HepG2 (cell line): ENCODE results near the gene AUNIP. TPM values are rescaled to one million over a fixed set of nuclear protein-coding genes. Genes with fewer than 3 reads are reported as not detected.

Experiments used
- GLI4 ChIP-seq: sonication (generic); formaldehyde crosslinking; IDR thresholded peaks from 2 replicates; pipeline ENCODE4 v1.5.1; 2020; ENCODE audit warnings: missing genetic modification reagents, mild to moderate bottlenecking, moderate library complexity, borderline replicate concordance
- KDM2A ChIP-seq: sonication (generic); formaldehyde crosslinking; IDR thresholded peaks from 2 replicates; pipeline ENCODE4 v1.4.0; 2020; ENCODE audit warnings: low read depth, missing genetic modification reagents, borderline replicate concordance
- LBX2 ChIP-seq: sonication (generic); formaldehyde crosslinking; IDR thresholded peaks from 2 replicates; pipeline ENCODE4 v1.5.0; 2020; ENCODE audit warnings: missing genetic modification reagents, mild to moderate bottlenecking, borderline replicate concordance
- MLXIP ChIP-seq: sonication (generic); formaldehyde crosslinking; IDR thresholded peaks from 2 replicates; pipeline ENCODE4 v1.9.0; 2021; ENCODE audit warnings: missing genetic modification reagents, borderline replicate concordance
- REXO4 ChIP-seq: sonication (generic); formaldehyde crosslinking; IDR thresholded peaks from 2 replicates; pipeline ENCODE4 v1.8.0; 2022; ENCODE audit warnings: missing genetic modification reagents, mild to moderate bottlenecking, borderline replicate concordance
- SALL2 ChIP-seq: sonication (generic); formaldehyde crosslinking; IDR thresholded peaks from 2 replicates; pipeline ENCODE4 v1.8.1; 2023; ENCODE audit warnings: mild to moderate bottlenecking, missing genetic modification reagents, inconsistent platforms
- TBP ChIP-seq: sonication (generic); formaldehyde crosslinking; IDR thresholded peaks from 2 replicates; pipeline ENCODE4 v1.5.0; 2020; ENCODE audit warnings: missing genetic modification reagents
- ZFX ChIP-seq: sonication (generic); formaldehyde crosslinking; IDR thresholded peaks from 2 replicates; pipeline ENCODE4 v1.4.0; 2020; ENCODE audit warnings: mild to moderate bottlenecking, low read depth, missing genetic modification reagents, moderate library complexity
- ZNF407 ChIP-seq: sonication (generic); formaldehyde crosslinking; IDR thresholded peaks from one replicate; pipeline ENCODE4 v1.5.1; 2020; ENCODE audit warnings: mild to moderate bottlenecking, missing genetic modification reagents; ENCODE audit errors: not compliant biosample characterization
- ZNF543 ChIP-seq: sonication (generic); formaldehyde crosslinking; IDR thresholded peaks from 2 replicates; pipeline ENCODE4 v1.4.0; 2020; ENCODE audit warnings: mild to moderate bottlenecking, missing genetic modification reagents
- ZNF687 ChIP-seq: sonication (generic); formaldehyde crosslinking; IDR thresholded peaks from 2 replicates; pipeline ENCODE4 v1.5.1; 2020; ENCODE audit warnings: mild to moderate bottlenecking, missing genetic modification reagents, moderate library complexity
- polyA plus RNA-seq, 8 experiments: library from polyadenylated mRNA; depleted of rRNA in 3 of 8; stranded (reverse) in 7 of 8; unstranded in 1 of 8; fragments of >200 nt; fragmentation: Illumina TruSeq in 4 of 8; extraction: Trizol in 4 of 8; gene quantifications; 2 replicates each; pipeline versions ENCODE4 v1.2.1 to v1.2.3, GENCODE V29; 2011 to 2016; ENCODE audit warnings: low read depth in 4 of 8, missing spikeins in 1 of 8, mixed read lengths in 1 of 8; ENCODE audit not compliant: insufficient read depth in 1 of 8
- total RNA-seq, 5 experiments: library from RNA; depleted of rRNA; stranded (reverse); fragments of >200 nt; fragmentation: Illumina TruSeq; extraction: Trizol; gene quantifications; 2 replicates each; pipeline ENCODE4 v1.2.3, GENCODE V29; 2016; ENCODE audit warnings: low read depth in 1 of 5

AUNIP gene
- total and polyA plus RNA-seq, 2 of the 13 experiments (the other 11 are each of a cell fraction or from before 2014, with no cell fraction given) = 3.8 to 12.3 TPM

- no peak for TF ChIP-seq GLI4 (CRISPR knock-in tag)
- no peak for TF ChIP-seq SALL2
- TF ChIP-seq TBP (CRISPR knock-in tag) = no peak
- TF ChIP-seq ZNF687 = peak; percentile 41
- no peak for TF ChIP-seq LBX2 (CRISPR knock-in tag)
- TF ChIP-seq ZNF407 = no peak
- TF ChIP-seq KDM2A (CRISPR knock-in tag) = no peak
- TF ChIP-seq MLXIP = no peak
- TF ChIP-seq REXO4 (CRISPR knock-in tag) = no peak
- TF ChIP-seq ZNF543 (CRISPR knock-in tag) = no peak
- no peak for TF ChIP-seq ZFX (CRISPR knock-in tag)
Measured at GRCh38 chr1:25867210-25867991, 8.1 kb upstream of the AUNIP start (continued).
